ENCODE data around the gene VMAC.

Gene VMAC

GRCh38 chr19:5932146-5932545, 27.5 kb downstream of the VMAC start:
- no peak for DNase-seq

DNA sequence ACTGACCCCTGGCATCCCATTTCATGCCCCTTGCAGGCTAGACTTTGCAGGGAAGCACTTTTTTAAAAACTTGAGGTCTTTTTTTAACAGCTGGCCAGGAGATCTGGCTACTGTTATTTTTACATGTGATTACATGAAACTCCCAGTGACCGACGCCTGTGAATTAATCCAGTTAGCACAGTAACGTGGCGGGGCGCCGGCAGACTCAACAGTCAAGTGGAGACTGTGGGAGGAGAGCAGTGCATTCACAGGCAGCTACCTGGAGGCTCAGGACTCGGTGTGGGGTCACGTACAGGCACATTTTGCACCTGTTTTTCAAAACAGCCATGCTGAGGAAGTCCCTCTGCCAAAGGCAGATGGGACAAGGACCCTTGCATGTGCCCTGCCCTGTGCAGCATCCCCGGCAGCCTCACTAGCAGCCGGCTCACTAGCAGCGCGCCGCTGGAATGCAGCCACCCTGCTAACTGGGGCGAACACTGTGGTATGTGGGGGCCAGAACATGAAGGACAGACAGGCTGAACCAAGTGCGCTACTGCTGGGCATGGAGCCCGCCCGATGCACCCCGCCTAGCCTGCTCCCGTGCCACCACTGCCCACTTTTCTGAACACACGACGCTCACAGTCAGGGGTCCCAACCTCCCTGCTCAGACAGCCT, 28.1 kb downstream of the VMAC start:
- DNase-seq = no peak

- DNase-seq = no peak
These were observed 28.9 kb downstream of the VMAC start for GRCh38 chr19:5933391-5934068.

DNA sequence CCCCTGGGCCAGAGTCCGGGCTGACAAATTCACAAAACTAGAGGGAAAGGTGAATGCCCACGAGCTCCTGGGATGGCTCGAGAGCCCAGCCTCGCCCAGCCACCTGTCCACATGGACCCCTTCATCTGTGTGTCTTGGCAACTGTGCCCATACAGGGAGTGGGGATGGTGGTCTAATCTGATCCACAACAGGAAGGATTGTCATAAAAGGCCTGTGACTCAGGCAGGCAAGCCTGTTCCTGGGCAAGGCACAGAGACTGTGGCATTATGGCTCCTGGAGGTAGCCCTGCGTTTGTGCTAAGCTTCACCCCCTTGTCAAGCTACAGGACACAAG, 29.4 kb downstream of the VMAC start:
- no peak for DNase-seq

GRCh38 chr19:5934774-5935472, 30.3 kb downstream of the VMAC start:
- DNase-seq = no peak

DNA sequence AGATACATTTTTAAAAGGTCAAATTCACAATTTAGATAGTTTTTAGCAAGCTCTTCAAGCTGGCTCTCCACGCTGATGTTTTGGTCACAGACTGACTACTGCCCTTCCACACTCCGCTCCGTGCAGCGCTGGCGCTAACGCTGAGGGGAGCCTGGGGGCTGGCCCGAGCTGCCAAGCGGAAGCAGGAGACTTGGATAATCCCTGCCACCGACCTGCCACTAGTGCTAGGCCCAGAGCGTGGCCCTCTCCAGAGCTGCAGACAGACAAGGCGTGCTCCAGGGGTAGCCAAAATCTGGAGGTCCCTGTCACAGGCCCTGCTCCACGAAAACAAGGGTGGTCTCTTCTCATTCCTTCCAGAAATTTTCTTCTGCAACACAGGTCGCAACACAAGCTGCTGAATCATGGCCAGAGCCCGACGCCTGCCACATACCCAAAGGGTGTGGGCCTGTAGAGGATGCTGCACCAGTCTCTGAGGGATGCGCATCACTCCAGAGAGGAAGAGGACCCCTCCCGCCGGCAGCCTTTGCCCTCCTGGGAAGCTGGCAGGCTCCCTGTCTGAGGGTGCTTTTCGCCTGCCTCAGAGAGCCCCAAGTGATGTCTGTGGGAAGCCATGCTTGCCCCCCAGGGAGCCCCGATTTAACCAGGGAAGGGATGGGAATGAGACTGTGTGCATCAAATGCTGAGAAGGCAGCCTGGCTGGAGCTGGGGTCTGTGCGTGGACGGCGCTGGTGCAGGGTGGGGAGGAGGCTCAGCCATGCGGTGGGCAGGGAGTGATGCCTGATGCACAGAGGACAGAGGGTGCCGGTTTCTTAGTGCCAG, 31.0 kb downstream of the VMAC start:
- DNase-seq = no peak

DNA sequence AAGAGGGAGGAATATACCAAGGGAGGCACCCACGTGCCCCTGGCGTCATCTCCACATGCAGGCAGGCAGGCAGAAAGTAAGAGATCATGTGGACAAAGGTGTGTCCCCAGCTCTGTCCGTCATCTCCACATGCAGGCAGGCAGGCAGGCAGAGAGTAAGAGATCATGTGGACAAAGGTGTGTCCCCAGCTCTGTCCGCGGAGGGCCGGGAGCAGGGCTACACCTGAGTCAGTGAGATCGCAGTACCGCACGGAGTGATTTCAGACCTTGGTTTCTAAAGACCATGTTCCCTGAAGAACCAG, 31.6 kb downstream of the VMAC start:
- DNase-seq = no peak

- no peak for DNase-seq
These were observed 32.9 kb downstream of the VMAC start for GRCh38 chr19:5937550-5937949.

- DNase-seq = no peak
These were observed 35.9 kb downstream of the VMAC start for GRCh38 chr19:5940260-5941208.

DNA sequence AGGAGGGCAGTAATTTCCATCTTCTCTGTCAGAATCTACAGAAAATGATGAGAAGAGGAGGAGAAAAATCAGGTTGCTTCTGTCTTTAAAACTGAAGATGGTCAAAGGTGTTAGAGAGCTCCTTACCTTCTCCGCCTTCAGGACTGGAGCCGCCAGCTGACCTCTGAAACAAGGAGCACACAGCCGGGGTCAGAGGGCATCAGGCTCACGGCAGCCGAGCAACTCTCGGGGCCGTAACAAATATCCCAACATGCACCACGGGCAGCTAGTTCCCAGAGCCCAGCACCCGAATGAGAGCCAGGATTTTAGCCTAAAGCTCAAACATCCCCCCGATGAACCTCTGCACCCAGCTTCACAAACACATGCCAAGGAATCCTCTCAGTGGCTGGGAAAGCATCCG, 37.0 kb downstream of the VMAC start:
- no peak for DNase-seq

DNA sequence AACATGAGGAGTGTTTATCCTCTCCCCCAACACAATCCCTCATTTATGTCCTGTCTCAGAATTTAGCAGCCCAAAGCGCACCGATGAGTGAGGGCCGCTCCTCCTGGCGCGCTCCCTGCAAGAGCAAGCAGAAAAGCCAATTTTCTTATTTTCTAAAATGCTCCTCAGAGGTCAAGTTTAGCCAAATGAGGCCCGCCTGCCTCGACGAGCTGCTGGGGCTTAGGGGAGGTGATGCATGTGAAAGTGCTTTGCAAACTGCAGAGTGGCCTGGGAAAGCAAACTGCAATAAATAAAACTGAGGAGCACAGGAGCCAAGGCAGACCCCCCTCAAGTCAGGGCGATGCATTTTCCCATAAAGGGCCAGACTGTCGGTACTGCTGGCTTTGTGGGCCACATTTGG, 38.4 kb downstream of the VMAC start:
- DNase-seq = no peak

GRCh38 chr19:5943623-5944022, 39.0 kb downstream of the VMAC start:
- no peak for DNase-seq

DNA sequence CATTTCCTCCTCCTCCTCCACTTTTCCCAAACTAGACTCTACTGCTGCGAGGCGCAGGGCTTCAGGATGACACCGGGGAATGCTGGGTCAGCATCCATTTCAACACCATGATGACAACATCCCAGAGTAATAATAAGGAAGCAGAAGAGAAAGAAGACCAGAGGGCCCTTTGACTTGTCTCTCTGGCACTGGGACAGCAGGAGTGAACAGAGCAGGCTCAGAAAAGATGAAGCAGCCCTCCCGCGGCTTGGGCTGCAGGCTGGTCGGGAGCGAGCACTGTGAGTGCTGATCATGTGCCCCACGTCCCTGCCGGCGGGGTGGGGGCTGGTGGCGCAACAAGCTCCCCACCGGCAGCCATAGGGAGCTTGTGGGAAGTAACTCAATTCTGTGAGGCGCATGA, 42.8 kb downstream of the VMAC start:
- DNase-seq = no peak

DNA sequence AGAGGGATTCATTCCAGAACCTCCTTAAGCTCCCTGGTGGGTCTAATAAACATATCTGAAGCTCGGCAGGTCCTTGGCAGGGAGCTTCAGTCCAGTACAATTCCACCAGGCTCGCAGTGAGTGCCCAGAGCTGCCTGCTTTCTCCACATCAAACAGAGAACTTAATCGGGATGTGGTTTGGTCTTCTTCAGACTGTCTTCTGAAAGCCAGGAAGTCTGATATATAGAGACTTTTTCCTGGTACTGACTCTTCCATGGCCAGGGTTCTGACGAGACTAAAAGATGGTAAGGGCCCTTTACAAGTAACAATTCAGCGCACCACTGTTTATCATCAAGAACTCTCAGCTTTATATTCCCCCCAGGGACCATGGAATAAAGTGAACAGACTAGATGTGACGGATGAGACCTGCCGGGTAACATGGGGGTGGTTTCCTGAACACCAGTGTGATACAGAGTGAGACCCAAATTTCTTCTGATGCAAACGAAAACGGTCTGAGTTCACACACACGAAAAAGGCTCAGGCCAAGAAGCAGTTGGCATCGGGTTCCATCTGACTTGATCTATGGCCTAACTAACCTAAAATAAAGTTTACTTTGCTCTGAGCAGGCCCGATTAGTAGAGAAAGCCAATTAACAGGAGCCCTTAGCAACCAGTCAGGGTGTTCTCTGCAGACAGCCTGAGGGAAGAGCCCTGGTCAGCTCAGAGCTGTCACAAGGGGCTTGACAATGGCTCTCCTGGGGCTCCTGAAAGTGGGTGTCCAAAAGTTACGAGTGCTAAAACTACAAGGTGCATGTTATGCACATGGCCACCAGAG, 44.3 kb downstream of the VMAC start:
- DNase-seq = no peak

DNA sequence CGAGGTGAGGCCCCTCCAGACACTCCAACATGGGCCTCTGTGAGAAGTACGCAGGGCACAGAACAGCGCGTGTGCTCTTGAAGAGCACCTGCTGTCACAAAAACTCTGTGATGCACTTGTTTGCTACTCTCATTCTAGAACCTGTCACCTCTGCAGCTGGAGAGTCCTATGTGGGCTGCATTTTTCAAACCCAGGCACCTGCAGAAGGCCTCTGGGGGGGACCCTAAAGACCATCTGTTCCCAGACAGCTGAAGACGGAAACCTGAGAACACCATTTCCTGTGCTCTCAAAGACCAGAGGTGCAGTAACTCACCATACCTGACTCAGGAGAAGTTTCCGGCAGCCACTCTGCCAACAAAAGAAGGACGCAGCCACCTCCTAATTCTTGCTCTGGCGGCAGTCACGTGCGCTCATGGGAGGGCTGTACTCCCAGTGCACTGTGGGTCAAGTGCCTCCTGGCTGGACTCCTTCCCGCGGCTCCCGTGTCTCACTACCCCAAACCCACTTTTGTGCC, 45.2 kb downstream of the VMAC start:
- peak; percentile 47 for DNase-seq

GRCh38 chr19:5950741-5951140, 46.1 kb downstream of the VMAC start:
- no peak for DNase-seq

DNA sequence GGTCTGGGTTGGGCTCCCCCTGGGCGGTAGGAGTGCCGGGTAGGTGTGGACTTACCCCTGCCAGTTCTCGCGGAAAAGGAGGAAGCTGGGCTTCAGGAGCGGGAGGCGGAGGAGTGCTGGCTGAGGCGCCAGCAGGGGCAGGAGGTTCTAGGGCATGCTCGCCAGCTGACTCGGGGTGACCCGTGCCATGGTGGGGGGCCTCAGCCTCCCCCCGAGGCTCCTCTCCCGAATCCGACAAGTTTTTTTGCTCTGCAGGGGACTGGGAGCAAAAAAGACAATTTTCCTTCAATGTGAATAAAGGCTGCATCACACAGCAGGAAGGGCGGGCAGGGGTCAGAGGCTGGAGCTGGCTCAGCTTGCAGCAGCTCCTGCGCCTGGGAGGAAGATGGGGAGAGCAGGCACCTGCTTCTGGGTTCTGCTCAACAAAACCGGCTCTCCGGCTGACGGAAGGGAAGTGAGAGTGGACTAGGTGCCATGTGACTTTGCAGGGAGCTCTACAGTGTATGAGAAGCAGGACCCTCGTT, 46.7 kb downstream of the VMAC start:
- DNase-seq = no peak

DNA sequence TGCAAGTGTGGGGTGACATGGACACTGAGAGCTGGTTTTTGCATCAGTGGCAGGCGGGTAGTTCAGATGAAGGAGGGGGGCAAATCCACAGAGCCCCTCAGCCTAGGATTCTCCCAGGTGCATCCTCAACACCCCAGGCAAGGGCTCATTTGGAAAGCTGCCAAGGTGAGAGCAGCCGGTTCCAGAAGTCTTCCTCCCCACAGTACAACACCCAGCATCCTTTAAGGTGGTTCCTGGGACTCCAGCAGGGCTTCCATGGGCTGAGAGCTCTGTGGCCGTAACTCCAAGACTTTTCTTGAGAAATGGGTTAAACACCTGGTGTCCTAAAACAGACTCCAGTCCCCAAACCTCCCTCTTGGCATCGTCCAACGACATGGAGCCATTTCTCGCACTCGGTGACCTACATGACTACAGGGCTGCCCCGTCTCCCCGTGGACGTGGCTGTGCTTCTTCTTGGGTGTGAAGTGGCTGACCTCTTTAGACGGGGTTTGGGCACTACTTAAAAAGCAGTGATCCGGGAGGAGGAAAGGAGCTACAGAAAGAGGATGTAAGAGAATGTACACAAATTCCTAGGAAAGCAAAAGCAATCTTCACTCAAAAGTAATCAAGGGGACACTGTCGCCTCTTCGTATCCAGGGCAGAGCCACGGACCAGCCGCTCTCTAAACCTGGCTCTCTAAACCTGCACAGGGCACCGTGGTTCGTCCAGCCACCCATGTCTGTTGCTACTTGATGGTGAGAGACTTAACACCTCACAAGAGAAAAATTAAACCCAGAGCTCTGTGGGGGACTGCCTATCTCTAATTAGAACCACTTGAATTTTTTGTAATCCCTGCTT, 47.7 kb downstream of the VMAC start:
- DNase-seq = no peak

- no peak for DNase-seq
These were observed 48.4 kb downstream of the VMAC start for GRCh38 chr19:5953030-5953589.

DNA sequence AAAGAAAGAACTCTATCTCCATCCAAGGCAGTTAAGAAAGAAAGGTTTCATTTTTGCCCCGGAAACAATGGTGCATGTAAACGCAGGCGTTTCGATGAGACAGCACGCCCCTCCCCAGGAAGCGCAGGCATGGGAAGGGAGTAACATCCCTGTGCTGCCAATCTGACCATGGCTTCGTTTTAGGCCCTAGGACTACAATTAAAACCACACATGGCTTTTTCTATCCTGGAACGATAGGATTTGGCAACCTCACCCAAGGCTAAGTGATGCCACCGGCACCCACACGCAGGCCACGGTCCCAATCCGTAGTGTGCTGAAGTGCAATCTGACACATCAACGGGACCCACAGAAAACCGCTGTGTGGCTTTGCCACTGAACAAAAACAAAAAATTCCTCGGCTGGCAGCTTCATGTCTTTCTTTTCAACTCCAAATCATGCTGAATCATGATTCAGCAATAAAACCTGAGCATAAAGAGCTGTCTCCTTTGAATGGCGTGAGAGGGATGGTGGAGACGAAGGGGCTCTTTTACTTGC, 49.1 kb downstream of the VMAC start:
- DNase-seq = peak; percentile 54
